Cardiac muscle cell (in vitro differentiated cells and primary cell): ENCODE results near the gene SCN7A. TPM values are rescaled to one million over a fixed set of nuclear protein-coding genes. Genes with fewer than 3 reads are reported as not detected.

Experiments
- DNase-seq, 2 donors: peaks; one replicate each; pipeline versions ENCODE4 v3.0.0 to v3.0.0-alpha.2; 2010 to 2017; ENCODE audit warnings: low read depth in 1 of 2, low spot score in 1 of 2
- H3K27ac ChIP-seq: fragments of 200-600 bp; sonication (generic); 2 replicates; pipeline ENCODE4 v1.5.1; 2016
- H3K27me3 ChIP-seq: fragments of 200-600 bp; sonication (generic); 2 replicates; pipeline ENCODE4 v1.6.0; 2016; ENCODE audit warnings: control low read depth
- H3K36me3 ChIP-seq: fragments of 200-600 bp; sonication (generic); 2 replicates; pipeline ENCODE4 v1.5.1; 2016; ENCODE audit warnings: control low read depth
- H3K4me1 ChIP-seq: fragments of 200-600 bp; sonication (generic); 2 replicates; pipeline ENCODE4 v1.8.1; 2017; ENCODE audit warnings: low read depth, mild to moderate bottlenecking, mixed run types
- H3K4me3 ChIP-seq: fragments of 200-600 bp; sonication (generic); 2 replicates; pipeline ENCODE4 v1.5.1; 2016; ENCODE audit warnings: mild to moderate bottlenecking
- H3K9me3 ChIP-seq: fragments of 200-600 bp; sonication (generic); 2 replicates; pipeline ENCODE4 v1.5.1; 2017; ENCODE audit warnings: low read depth, mild to moderate bottlenecking, control low read depth
- polyA plus RNA-seq: library from polyadenylated mRNA; unstranded; fragments of >200 nt; fragmentation: Nextera tagmentation; extraction: Ambion mirVana; gene quantifications from 2 replicates; pipeline ENCODE4 v1.2.1, GENCODE V29; 2016
- total RNA-seq: library from RNA; depleted of rRNA; stranded (reverse); fragments of >200 nt; gene quantifications from 2 replicates; pipeline ENCODE4 v1.2.3, GENCODE V29; 2016
- TF ChIP-seq, protein P1 (sequence below): IDR thresholded peaks from 2 replicates; pipeline ENCODE4 v1.5.1; 2012; ENCODE audit warnings: low read depth, mild to moderate bottlenecking, low read length

SCN7A gene
- total and polyA plus RNA-seq, 2 experiments from 2014 or later = 0.42 to 0.89 TPM

DNA sequence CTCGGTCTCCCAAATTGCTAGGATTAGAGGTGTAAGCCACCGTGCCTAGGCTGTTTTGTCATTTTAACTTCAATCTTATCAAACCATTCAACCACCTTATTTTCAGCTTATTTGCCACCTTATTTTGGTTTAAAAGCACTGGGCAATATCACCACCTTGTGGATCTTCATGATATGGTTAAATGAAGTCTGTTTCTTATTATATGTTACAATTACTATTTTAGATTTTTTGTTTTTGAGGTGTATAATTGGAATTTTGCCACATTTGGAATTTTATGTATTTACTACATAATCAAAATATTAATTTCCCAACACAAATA lies 74.5 kb downstream of the SCN7A start:
- H3K9me3 ChIP-seq = no peaks in the 10 kb centered on the region
- H3K4me1 ChIP-seq = no peaks in the 10 kb centered on the region
- no peaks in the 10 kb centered on the region for H3K36me3 ChIP-seq
- H3K27ac ChIP-seq = no peak overlapping the region
- H3K27me3 ChIP-seq = no peaks in the 10 kb centered on the region
- no peak overlapping the region for H3K4me3 ChIP-seq
- DNase-seq = peak in 1 of 2 donors; percentile 67
- TF ChIP-seq, protein P1, sequence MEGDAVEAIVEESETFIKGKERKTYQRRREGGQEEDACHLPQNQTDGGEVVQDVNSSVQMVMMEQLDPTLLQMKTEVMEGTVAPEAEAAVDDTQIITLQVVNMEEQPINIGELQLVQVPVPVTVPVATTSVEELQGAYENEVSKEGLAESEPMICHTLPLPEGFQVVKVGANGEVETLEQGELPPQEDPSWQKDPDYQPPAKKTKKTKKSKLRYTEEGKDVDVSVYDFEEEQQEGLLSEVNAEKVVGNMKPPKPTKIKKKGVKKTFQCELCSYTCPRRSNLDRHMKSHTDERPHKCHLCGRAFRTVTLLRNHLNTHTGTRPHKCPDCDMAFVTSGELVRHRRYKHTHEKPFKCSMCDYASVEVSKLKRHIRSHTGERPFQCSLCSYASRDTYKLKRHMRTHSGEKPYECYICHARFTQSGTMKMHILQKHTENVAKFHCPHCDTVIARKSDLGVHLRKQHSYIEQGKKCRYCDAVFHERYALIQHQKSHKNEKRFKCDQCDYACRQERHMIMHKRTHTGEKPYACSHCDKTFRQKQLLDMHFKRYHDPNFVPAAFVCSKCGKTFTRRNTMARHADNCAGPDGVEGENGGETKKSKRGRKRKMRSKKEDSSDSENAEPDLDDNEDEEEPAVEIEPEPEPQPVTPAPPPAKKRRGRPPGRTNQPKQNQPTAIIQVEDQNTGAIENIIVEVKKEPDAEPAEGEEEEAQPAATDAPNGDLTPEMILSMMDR = peak; percentile 48

DNA sequence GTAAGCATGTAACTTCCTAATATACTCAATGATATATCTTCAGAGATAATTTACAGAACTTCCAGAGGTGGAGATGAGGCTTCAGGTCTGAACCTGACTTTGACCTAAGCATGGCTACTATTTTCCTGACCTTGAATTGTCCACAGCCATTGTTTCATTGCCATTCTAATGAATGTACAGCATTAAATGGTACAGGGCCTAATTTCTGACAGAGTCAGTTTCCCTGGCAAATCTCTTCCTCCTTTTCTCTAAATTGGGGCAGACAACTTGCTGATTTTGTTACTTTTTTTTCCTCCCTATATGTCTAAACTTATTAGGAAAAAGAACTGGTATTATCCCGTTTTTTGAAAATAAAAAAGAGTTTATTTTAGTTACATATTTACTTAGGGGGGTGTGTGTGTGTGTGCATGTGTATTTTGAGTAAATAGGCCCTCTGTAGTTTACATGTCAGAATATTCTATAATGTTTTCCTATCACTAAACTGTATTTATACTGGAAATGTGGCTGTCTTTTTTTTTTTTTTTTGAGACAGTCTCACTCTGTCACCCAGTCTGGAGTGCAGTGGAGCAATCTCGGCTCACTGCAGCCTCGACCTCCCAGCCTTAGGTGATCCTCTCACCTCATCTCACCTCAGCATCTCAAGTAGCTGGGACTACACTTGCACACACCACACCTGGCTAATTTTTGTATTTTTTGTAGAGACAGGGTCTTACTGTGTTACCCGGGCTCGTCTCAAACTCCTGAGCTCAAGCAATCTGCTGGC lies 75.0 kb downstream of the SCN7A start:
- Histone ChIP-seq H3K4me3 (no peak overlapping the region), H3K9me3 (no peaks in the 10 kb centered on the region), H3K4me1 (no peaks in the 10 kb centered on the region), H3K27ac (no peak overlapping the region), H3K36me3 (no peaks in the 10 kb centered on the region), H3K27me3 (no peaks in the 10 kb centered on the region)
- DNase-seq = no peak
- TF ChIP-seq, protein P1 = no peak

DNA sequence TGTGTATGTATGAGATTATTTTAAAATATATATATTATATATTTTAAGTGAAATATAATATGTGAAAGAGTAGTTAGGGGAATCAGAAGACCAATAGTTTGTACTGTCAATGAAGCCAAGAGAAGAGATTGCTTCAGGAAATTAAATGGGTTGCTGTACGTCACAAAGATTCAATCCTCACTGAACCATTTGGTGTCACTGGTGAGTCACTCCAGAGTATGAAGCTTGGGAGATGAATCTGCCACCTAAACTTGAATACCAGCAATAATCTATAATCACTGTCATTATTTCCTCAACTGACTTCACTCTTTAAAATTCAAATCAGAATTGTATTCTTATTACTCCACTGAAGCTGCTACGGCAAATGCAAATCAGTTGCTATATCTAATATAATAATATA lies 76.4 kb downstream of the SCN7A start:
- TF ChIP-seq, protein P1 = peak; percentile 24
- no peaks in the 10 kb centered on the region for H3K9me3 ChIP-seq
- no peak overlapping the region for H3K4me3 ChIP-seq
- no peak overlapping the region for H3K27ac ChIP-seq
- no peaks in the 10 kb centered on the region for H3K4me1 ChIP-seq
- no peaks in the 10 kb centered on the region for H3K27me3 ChIP-seq
- no peaks in the 10 kb centered on the region for H3K36me3 ChIP-seq
- DNase-seq = peak in 1 of 2 donors; percentile 58

DNA sequence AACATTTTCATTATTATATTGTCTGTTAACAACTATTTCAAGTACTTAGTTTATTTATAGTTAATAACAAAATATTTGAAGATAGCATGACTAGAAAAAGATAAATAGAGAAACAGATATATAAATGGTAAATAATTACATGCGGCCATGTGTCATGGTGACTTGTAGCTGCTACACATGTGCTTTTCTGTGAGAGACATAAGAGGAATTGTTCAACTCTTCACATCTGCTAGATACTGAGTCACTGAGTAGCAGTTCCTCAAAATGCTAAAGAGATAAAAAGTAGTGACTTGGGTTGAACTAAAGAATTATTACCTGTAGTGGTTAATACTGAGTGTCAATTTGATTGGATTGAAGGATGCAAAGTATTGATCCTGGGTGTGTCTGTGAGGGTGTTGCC lies 80.8 kb downstream of the SCN7A start:
- Histone ChIP-seq H3K4me1 (no peaks in the 10 kb centered on the region), H3K36me3 (no peaks in the 10 kb centered on the region), H3K4me3 (no peak overlapping the region), H3K27ac (no peak overlapping the region), H3K9me3 (no peaks in the 10 kb centered on the region), H3K27me3 (no peaks in the 10 kb centered on the region)
- peak in 1 of 2 donors; percentile 2 for DNase-seq
- TF ChIP-seq, protein P1 = no peak

DNA sequence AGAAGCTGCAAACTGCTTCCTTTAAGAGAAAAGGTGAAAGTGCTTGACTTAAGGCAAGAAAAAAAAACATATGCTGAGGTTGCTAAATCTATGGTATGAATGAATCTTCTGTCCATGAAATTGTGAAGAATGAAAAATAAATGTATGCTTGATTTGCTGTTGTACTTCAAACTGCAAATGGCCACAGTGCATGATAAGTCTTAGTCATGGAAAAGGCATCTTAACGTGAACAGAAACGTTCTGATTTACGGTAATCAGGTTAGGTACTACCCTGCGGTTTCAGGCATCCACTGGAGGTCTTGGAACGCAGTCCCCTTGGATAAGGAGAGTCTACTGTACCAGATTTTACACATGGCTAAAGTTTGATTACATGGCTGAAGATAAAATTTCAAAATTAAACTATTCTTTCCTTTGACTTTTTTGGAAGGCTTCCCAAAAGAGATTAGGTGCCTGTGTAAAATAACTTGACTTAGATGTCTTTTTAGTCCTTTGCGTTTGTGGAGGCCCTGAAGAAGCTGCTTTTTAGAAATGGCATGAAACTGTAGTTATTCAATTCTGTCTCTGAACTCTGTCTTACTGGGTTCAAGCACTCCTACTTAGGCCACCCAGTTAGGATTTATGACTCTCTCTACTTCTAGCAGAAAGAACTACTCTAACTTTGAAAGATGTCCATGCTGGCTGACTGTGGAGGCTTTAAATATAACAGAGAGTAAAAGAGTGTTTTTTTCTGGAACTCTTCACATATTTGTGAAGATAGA lies 82.4 kb downstream of the SCN7A start:
- TF ChIP-seq, protein P1 = no peak
- no peak overlapping the region for H3K4me3 ChIP-seq
- H3K4me1 ChIP-seq = no peaks in the 10 kb centered on the region
- peak in 1 of 2 donors; percentile 74 for DNase-seq
- H3K36me3 ChIP-seq = no peaks in the 10 kb centered on the region
- no peaks in the 10 kb centered on the region for H3K27me3 ChIP-seq
- H3K27ac ChIP-seq = no peak overlapping the region
- no peaks in the 10 kb centered on the region for H3K9me3 ChIP-seq
